Osteocyte (in vitro differentiated cells): Measurements from ENCODE around the gene ZNF837. TPM values are rescaled to one million over a fixed set of nuclear protein-coding genes. Genes with fewer than 3 reads are reported as not detected.

Source experiments
- DNase-seq: peaks from one replicate; pipeline ENCODE4 v3.0.0; 2021; ENCODE audit warnings: mixed read lengths; ENCODE audit not compliant: unreplicated experiment; ENCODE audit errors: extremely low spot score
- H3K27ac Mint-ChIP-seq: one replicate; pipeline ENCODE4 v1.8.0; 2021; ENCODE audit warnings: mild to moderate bottlenecking, mixed read lengths; ENCODE audit not compliant: unreplicated experiment
- H3K27me3 Mint-ChIP-seq: one replicate; pipeline ENCODE4 v1.8.0; 2021; ENCODE audit warnings: mixed read lengths; ENCODE audit not compliant: unreplicated experiment
- H3K36me3 Mint-ChIP-seq: one replicate; pipeline ENCODE4 v1.8.0; 2021; ENCODE audit warnings: mixed read lengths; ENCODE audit not compliant: unreplicated experiment
- H3K4me1 Mint-ChIP-seq: one replicate; pipeline ENCODE4 v1.8.0; 2021; ENCODE audit warnings: mixed read lengths; ENCODE audit not compliant: unreplicated experiment
- H3K4me3 Mint-ChIP-seq: one replicate; pipeline ENCODE4 v1.8.0; 2021; ENCODE audit warnings: mild to moderate bottlenecking, moderate library complexity, mixed read lengths; ENCODE audit not compliant: unreplicated experiment
- H3K9me3 Mint-ChIP-seq: one replicate; pipeline ENCODE4 v1.8.0; 2021; ENCODE audit warnings: mixed read lengths; ENCODE audit not compliant: unreplicated experiment
- CTCF ChIP-seq: fragments of 200-600 bp; sonication (generic); IDR thresholded peaks from 2 replicates; pipeline ENCODE4 v1.5.0; 2021; ENCODE audit warnings: antibody characterized with exemption, mild to moderate bottlenecking, moderate library complexity
- total RNA-seq: library from RNA; stranded (reverse); gene quantifications from 2 replicates; pipeline ENCODE4 v1.2.1, GENCODE V29; 2021

ZNF837 gene
- total RNA-seq, 1 donor from 2014 or later: 3.0 TPM

GRCh38 chr19:58398087-58398486, 17.3 kb upstream of the ZNF837 start:
- Mint-ChIP-seq H3K4me1 (peaks cover 11% of the 10 kb centered on the region), H3K27ac (no peak overlapping the region), H3K9me3 (no peaks in the 10 kb centered on the region), H3K4me3 (no peak overlapping the region), H3K36me3 (peaks cover 15% of the 10 kb centered on the region), H3K27me3 (no peaks in the 10 kb centered on the region)
- no peak for TF ChIP-seq CTCF
- DNase-seq: no peak

- peaks cover 19% of the 10 kb centered on the region for H3K36me3 Mint-ChIP-seq
- DNase-seq: no peak
- H3K9me3 Mint-ChIP-seq: no peaks in the 10 kb centered on the region
- peaks cover 11% of the 10 kb centered on the region for H3K4me1 Mint-ChIP-seq
- no peak overlapping the region for H3K4me3 Mint-ChIP-seq
- H3K27ac Mint-ChIP-seq: no peak overlapping the region
- TF ChIP-seq CTCF: no peak
- H3K27me3 Mint-ChIP-seq: no peaks in the 10 kb centered on the region
Measured at GRCh38 chr19:58397533-58398037, 16.8 kb upstream of the ZNF837 start.

GRCh38 chr19:58396691-58397532, 16.1 kb upstream of the ZNF837 start:
- TF ChIP-seq CTCF: no peak
- Mint-ChIP-seq H3K4me3 (no peak overlapping the region), H3K4me1 (peaks cover 11% of the 10 kb centered on the region), H3K36me3 (peaks cover 19% of the 10 kb centered on the region), H3K27me3 (no peaks in the 10 kb centered on the region), H3K9me3 (no peaks in the 10 kb centered on the region), H3K27ac (no peak overlapping the region)
- no peak for DNase-seq

GRCh38 chr19:58395979-58396627, 15.3 kb upstream of the ZNF837 start:
- Mint-ChIP-seq H3K36me3 (peaks cover 21% of the 10 kb centered on the region), H3K27ac (no peak overlapping the region), H3K4me3 (no peak overlapping the region), H3K4me1 (peaks cover 10% of the 10 kb centered on the region), H3K9me3 (no peaks in the 10 kb centered on the region), H3K27me3 (no peaks in the 10 kb centered on the region)
- DNase-seq: no peak
- no peak for TF ChIP-seq CTCF
